Thyroid gland (tissue), 4 donors: ENCODE measurements around the gene C20orf173. TPM values are rescaled to one million over a fixed set of nuclear protein-coding genes. Genes with fewer than 3 reads are reported as not detected.

Experiments used
- DNase-seq, 2 donors: peaks; one replicate each; pipeline ENCODE4 v3.0.0-alpha.2; 2019
- H3K27ac ChIP-seq, 3 donors: fragments of 200-600 bp; sonication (generic); 1 replicate in 2 of 3; 2 replicates in 1 of 3; pipeline ENCODE4 v1.5.1; 2016 to 2019; ENCODE audit warnings: mild to moderate bottlenecking in 1 of 3, moderate library complexity in 1 of 3
- H3K27me3 ChIP-seq: fragments of 200-600 bp; sonication (generic); one replicate; pipeline ENCODE4 v1.5.1; 2019
- H3K36me3 ChIP-seq, 2 donors: fragments of 200-600 bp; sonication (generic); one replicate each; pipeline ENCODE4 v1.5.1; 2016 to 2019
- H3K4me1 ChIP-seq, 2 donors: fragments of 200-600 bp; sonication (generic); one replicate each; pipeline ENCODE4 v1.5.1; 2017 to 2019
- H3K4me3 ChIP-seq, 3 donors: fragments of 200-600 bp; sonication (generic); replicated peaks in 1 of 3; 1 replicate in 2 of 3; 2 replicates in 1 of 3; pipeline ENCODE4 v1.5.1; 2016; ENCODE audit warnings: mild to moderate bottlenecking in 1 of 3
- H3K9me3 ChIP-seq: fragments of 200-600 bp; sonication (generic); one replicate; pipeline ENCODE4 v1.5.1; 2017
- CTCF ChIP-seq, 6 experiments: fragments of 200-600 bp in 3 of 6; fragments of 450-650 bp in 3 of 6; sonication (generic) in 3 of 6; IDR thresholded peaks; one replicate each; pipeline ENCODE4 v1.5.1; 2016 to 2019; ENCODE audit warnings: antibody characterized with exemption in 6 of 6, mild to moderate bottlenecking in 2 of 6, inconsistent platforms in 1 of 6, moderate library complexity in 1 of 6
- POLR2A ChIP-seq, 2 donors: fragments of 450-650 bp; IDR thresholded peaks; one replicate each; pipeline ENCODE4 v1.6.1; 2017; ENCODE audit warnings: antibody characterized with exemption in 2 of 2, mild to moderate bottlenecking in 2 of 2, moderate library complexity in 1 of 2
- WGBS, 2 donors: methylation state at CpG; one replicate each; pipeline ENCODE4 v1.1.5; 2017; 5-methylcytosine and 5-hydroxymethylcytosine counted together
- intact Hi-C: fragments of 100-400 bp; cut with DNase I; formaldehyde crosslinking; loops from one replicate; pipeline ENCODE4 v1.15.1; 2023
- total RNA-seq, 4 donors: library from RNA; depleted of rRNA; stranded (reverse); fragments of >200 nt; gene quantifications; one replicate each; pipeline ENCODE4 v1.2.3, GENCODE V29; 2016

Gene C20orf173
- total RNA-seq, 4 donors from 2014 or later: not detected

- intact Hi-C loops: no loop called here
These were observed 13.5 kb upstream of the C20orf173 start for GRCh38 chr20:35542990-35543389.

DNA sequence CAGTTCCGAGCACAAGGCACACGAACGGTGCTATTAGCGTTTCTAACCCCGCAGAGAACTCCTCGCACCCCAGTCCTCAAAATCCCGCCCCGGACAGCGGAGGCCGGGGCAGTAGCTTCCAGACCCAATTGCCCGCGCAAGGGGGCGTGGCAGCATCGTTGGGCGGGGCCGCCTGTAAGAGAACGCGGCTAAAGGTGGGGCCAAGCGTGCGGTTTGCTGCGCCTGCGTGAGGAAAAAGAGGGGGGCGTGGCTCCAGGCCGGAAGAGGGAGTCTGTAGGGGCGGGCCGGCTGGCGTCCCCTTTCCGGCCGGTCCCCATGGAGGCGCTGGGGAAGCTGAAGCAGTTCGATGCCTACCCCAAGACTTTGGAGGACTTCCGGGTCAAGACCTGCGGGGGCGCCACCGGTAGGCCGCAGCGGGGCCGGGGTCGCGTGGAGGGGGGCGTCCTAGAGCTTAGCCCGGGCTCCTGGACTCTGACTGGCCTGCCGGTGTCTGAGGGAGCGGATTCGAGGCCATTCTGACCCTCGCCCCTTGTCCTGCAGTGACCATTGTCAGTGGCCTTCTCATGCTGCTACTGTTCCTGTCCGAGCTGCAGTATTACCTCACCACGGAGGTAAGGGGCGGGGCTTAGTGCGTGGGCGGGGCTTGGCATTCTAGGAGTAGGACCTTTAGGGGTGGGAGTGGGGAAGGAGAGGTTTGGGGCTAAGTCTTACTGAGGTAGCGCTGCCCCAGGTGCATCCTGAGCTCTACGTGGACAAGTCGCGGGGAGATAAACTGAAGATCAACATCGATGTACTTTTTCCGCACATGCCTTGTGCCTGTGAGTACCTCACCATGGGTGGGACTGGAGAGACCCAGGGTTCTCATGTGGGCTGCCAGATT, 12.6 kb upstream of the C20orf173 start, which contains the start of gene ERGIC3:
Gene ERGIC3 (plus strand): TSS at position 296 of the 880 bp plus-strand sequence. CDS start 20 bp downstream, at position 316.
- peak within 1 kb of the TSS; percentile 35 to 80 (median 78) for H3K27ac ChIP-seq
- WGBS, 2 donors: 4 to 6% methylated on average over 30 to 31 of the region's 57 CpGs
- TF ChIP-seq POLR2A (IDR thresholded peaks at IDR 0.05): peak; percentile 67 to 77
- no peak for TF ChIP-seq CTCF (IDR thresholded peaks at IDR 0.05)
- intact Hi-C loops: no loop called here
- no peaks in the 10 kb centered on the region for H3K27me3 ChIP-seq
- H3K4me1 ChIP-seq: peaks cover 15 to 21% of the 10 kb centered on the region in 2 donors
- no peaks in the 10 kb centered on the region for H3K9me3 ChIP-seq
- H3K36me3 ChIP-seq: no peaks in the 10 kb centered on the region
- peak; percentile 96 to 97 for DNase-seq
- peak within 1 kb of the TSS in 2 of 3 donors; percentile 81 to 87 for H3K4me3 ChIP-seq

More at GRCh38 chr20:35542990-35543389, 13.5 kb upstream of the C20orf173 start:
- no peak overlapping the region for H3K4me3 ChIP-seq
- H3K36me3 ChIP-seq: peaks cover 2 to 5% of the 10 kb centered on the region in 2 donors
- peaks cover 15 to 21% of the 10 kb centered on the region in 2 donors for H3K4me1 ChIP-seq
- TF ChIP-seq CTCF (IDR thresholded peaks at IDR 0.05) (no peak), POLR2A (IDR thresholded peaks at IDR 0.05) (no peak)
- no peaks in the 10 kb centered on the region for H3K9me3 ChIP-seq
- no peak for DNase-seq
- no peak overlapping the region for H3K27ac ChIP-seq
- 100% methylated on average over 1 of the region's 1 CpG for WGBS, 2 donors
- H3K27me3 ChIP-seq: no peaks in the 10 kb centered on the region

DNA sequence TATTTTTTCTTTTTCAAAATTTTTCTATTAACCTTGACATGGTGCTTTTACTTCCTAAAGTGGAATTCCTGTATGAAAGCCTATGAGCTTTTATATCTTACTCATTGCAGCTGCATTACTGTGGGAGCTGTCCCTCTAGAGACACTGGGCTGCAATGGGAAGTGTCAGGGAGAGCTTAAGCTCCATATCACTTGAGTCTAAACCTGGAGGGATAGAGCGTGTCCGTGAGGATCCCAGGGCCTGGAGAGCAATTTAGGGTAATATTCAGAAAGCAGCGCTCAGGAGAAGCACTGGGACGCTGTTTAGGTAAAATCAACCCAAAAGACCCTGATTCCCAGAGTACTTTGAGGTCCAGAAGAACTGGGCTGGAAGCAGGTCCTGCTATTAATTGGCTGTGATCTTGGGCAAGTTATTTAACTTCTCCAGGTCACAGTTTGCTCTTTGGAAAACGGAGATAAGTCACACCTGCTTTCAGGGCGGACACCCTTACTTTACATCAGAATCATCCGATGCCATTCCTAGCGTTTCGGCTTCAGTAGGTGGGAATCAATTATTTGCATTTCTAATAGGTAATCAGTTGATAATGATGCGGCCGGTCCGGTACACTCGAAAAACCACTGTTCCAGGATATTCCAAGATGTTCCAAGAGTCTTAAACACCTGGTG, 11.8 kb upstream of the C20orf173 start:
- Histone ChIP-seq H3K4me3 (peak overlapping the region in 1 of 3 donors; percentile 81), H3K36me3 (no peaks in the 10 kb centered on the region), H3K27ac (no peak overlapping the region), H3K9me3 (no peaks in the 10 kb centered on the region), H3K27me3 (no peaks in the 10 kb centered on the region), H3K4me1 (peaks cover 15 to 21% of the 10 kb centered on the region in 2 donors)
- DNase-seq: no peak
- WGBS, 2 donors: 31 to 33% methylated on average over 13 of the region's 13 CpGs
- intact Hi-C loops: no loop called here
- no peak for TF ChIP-seq POLR2A (IDR thresholded peaks at IDR 0.05)
- no peak for TF ChIP-seq CTCF (IDR thresholded peaks at IDR 0.05)

- Histone ChIP-seq H3K27me3 (no peaks in the 10 kb centered on the region), H3K27ac (peak overlapping the region in 2 of 3 donors; percentile 37 to 45), H3K4me3 (no peak overlapping the region), H3K9me3 (no peaks in the 10 kb centered on the region), H3K36me3 (no peaks in the 10 kb centered on the region), H3K4me1 (peaks cover 15 to 21% of the 10 kb centered on the region in 2 donors)
- WGBS, 2 donors: 18 to 20% methylated on average over 11 of the region's 11 CpGs
- intact Hi-C loops: no loop called here
- TF ChIP-seq POLR2A (IDR thresholded peaks at IDR 0.05) (no peak), CTCF (IDR thresholded peaks at IDR 0.05) (no peak)
- peak; percentile 82 to 83 for DNase-seq
These were observed 10.3 kb upstream of the C20orf173 start for GRCh38 chr20:35539756-35540212.
